GM12891 (cell line): ENCODE measurements around the gene PTPRN.

ENCODE experiments used
- POLR2A ChIP-seq: IDR thresholded peaks from 2 replicates; pipeline ENCODE4 v1.6.1; 2011; ENCODE audit warnings: low read depth, low read length, control low read depth
- POLR2AphosphoS5 ChIP-seq: IDR thresholded peaks from 2 replicates; pipeline ENCODE4 v1.6.1; 2011; ENCODE audit warnings: low read depth, low read length, control low read depth
- SPI1 ChIP-seq: IDR thresholded peaks from 2 replicates; pipeline ENCODE4 v1.6.1; 2011; ENCODE audit warnings: low read depth, low read length, control low read depth

DNA sequence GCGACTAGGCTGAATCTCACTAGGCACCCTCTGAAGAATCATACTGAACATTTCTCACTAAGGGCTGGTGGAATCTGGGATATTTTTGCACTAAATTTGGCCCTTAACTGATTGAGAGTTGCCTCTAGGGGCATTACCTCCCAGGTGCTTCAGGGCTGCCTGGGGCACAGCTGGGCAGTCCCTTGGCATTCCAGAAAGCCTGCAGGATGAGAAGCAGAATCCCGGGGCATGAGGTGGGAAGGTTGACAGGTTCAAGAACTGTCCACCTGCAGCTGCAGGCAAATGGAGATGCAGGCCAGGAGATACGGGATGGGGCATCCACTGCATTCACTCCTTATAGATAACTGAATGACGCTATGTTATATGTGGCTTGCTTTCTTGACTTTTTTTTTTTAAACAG is 15.9 kb upstream of the PTPRN start:
- no peak for TF ChIP-seq POLR2A
- TF ChIP-seq POLR2AphosphoS5, result no peak
- TF ChIP-seq SPI1, result no peak
